HepG2 (cell line): ENCODE data around the gene CIITA. TPM values are rescaled to one million over a fixed set of nuclear protein-coding genes. Genes with fewer than 3 reads are reported as not detected.
A peak's percentile ranks its signal among the peaks of the same experiment; 100 is the strongest.

Experiments
- ARNT ChIP-seq: fragments of 450-650 bp; IDR thresholded peaks from 2 replicates; pipeline ENCODE4 v1.6.1; 2017
- ARNT2 ChIP-seq: sonication (generic); formaldehyde crosslinking; IDR thresholded peaks from 2 replicates; pipeline ENCODE4 v1.8.0; 2022; ENCODE audit warnings: mild to moderate bottlenecking, low read depth, missing genetic modification reagents, moderate library complexity
- DPF2 ChIP-seq: sonication (generic); formaldehyde crosslinking; IDR thresholded peaks from 2 replicates; pipeline ENCODE4 v1.4.0; 2020; ENCODE audit warnings: mild to moderate bottlenecking, low read depth, missing genetic modification reagents, borderline replicate concordance
- EED ChIP-seq: sonication (generic); formaldehyde crosslinking; IDR thresholded peaks from 2 replicates; pipeline ENCODE4 v1.5.0; 2020; ENCODE audit warnings: mild to moderate bottlenecking, missing genetic modification reagents
- GZF1 ChIP-seq: sonication (generic); formaldehyde crosslinking; IDR thresholded peaks from 2 replicates; pipeline ENCODE4 v1.5.1; 2020; ENCODE audit warnings: mild to moderate bottlenecking, missing genetic modification reagents
- HNF4G ChIP-seq, 2 experiments: sonication (generic) in 1 of 2; formaldehyde crosslinking in 1 of 2; IDR thresholded peaks; 2 replicates each; pipeline versions ENCODE4 v1.4.0 to v1.6.1; 2011 to 2020; ENCODE audit warnings: borderline replicate concordance in 2 of 2, low read depth in 2 of 2, mild to moderate bottlenecking in 2 of 2, low read length in 1 of 2, missing genetic modification reagents in 1 of 2, moderate library complexity in 1 of 2
- KDM5B ChIP-seq: sonication (generic); formaldehyde crosslinking; IDR thresholded peaks from 2 replicates; pipeline ENCODE4 v1.4.0; 2020; ENCODE audit warnings: missing genetic modification reagents, mild to moderate bottlenecking, borderline replicate concordance
- KDM6A ChIP-seq: IDR thresholded peaks from 2 replicates; pipeline ENCODE4 v1.6.1; 2016; ENCODE audit warnings: low read depth
- NCOA2 ChIP-seq: sonication (generic); formaldehyde crosslinking; IDR thresholded peaks from 2 replicates; pipeline ENCODE4 v1.8.0; 2022; ENCODE audit warnings: inconsistent platforms
- NFYC ChIP-seq: IDR thresholded peaks from 2 replicates; pipeline ENCODE4 v1.6.1; 2016; ENCODE audit warnings: missing genetic modification reagents, missing compliant biosample characterization
- NR1H2 ChIP-seq: sonication (generic); formaldehyde crosslinking; IDR thresholded peaks from 2 replicates; pipeline ENCODE4 v1.8.1; 2022; ENCODE audit warnings: low read depth, missing genetic modification reagents, borderline replicate concordance
- NR2F2 ChIP-seq: IDR thresholded peaks from 2 replicates; pipeline ENCODE4 v1.6.1; 2012; ENCODE audit warnings: low read depth, inconsistent platforms, borderline replicate concordance
- POLR2AphosphoS2 ChIP-seq: IDR thresholded peaks from 2 replicates; pipeline ENCODE4 v1.6.1; 2011; ENCODE audit warnings: low read depth, low read length, improper control_type of control experiment
- SALL1 ChIP-seq: sonication (generic); formaldehyde crosslinking; IDR thresholded peaks from 2 replicates; pipeline ENCODE4 v1.8.0; 2022; ENCODE audit warnings: mild to moderate bottlenecking, missing genetic modification reagents
- SOX13 ChIP-seq, 3 experiments: fragments of 450-650 bp in 1 of 3; sonication (generic) in 1 of 3; formaldehyde crosslinking in 1 of 3; IDR thresholded peaks in 2 of 3; conservative IDR thresholded peaks in 1 of 3; 2 replicates each; pipeline versions ENCODE4 v1.5.0 to v1.6.1; 2016 to 2020; ENCODE audit warnings: antibody characterized with exemption in 1 of 3, mild to moderate bottlenecking in 1 of 3, missing compliant biosample characterization in 1 of 3, missing genetic modification reagents in 1 of 3, moderate library complexity in 1 of 3
- STAG1 ChIP-seq: sonication (generic); formaldehyde crosslinking; IDR thresholded peaks from 2 replicates; pipeline ENCODE4 v1.4.0; 2020; ENCODE audit warnings: missing genetic modification reagents
- YEATS4 ChIP-seq: sonication (generic); formaldehyde crosslinking; IDR thresholded peaks from 2 replicates; pipeline ENCODE4 v1.4.0; 2020; ENCODE audit warnings: missing genetic modification reagents, borderline replicate concordance
- ZC3H4 ChIP-seq: sonication (generic); formaldehyde crosslinking; IDR thresholded peaks from 2 replicates; pipeline ENCODE4 v1.4.0; 2020; ENCODE audit warnings: missing genetic modification reagents, borderline replicate concordance
- ZNF230 ChIP-seq: sonication (generic); formaldehyde crosslinking; IDR thresholded peaks from 2 replicates; pipeline ENCODE4 v1.4.0; 2020; ENCODE audit warnings: mild to moderate bottlenecking, missing genetic modification reagents
- ZNF350 ChIP-seq: sonication (generic); formaldehyde crosslinking; IDR thresholded peaks from 2 replicates; pipeline ENCODE4 v1.4.0; 2020; ENCODE audit warnings: mild to moderate bottlenecking, low read depth, missing genetic modification reagents, borderline replicate concordance
- ZNF510 ChIP-seq: sonication (generic); formaldehyde crosslinking; IDR thresholded peaks from 2 replicates; pipeline ENCODE4 v1.4.0; 2020; ENCODE audit warnings: low read depth, mild to moderate bottlenecking, missing genetic modification reagents
- ZNF574 ChIP-seq: sonication (generic); formaldehyde crosslinking; IDR thresholded peaks from 2 replicates; pipeline ENCODE4 v1.4.0; 2020; ENCODE audit warnings: missing genetic modification reagents
- ZNF629 ChIP-seq: sonication (generic); formaldehyde crosslinking; conservative IDR thresholded peaks from 2 replicates; pipeline ENCODE4 v1.5.0; 2020; ENCODE audit warnings: missing genetic modification reagents
- ZNF7 ChIP-seq: IDR thresholded peaks from 2 replicates; pipeline ENCODE4 v1.6.1; 2016; ENCODE audit warnings: missing biosample characterization, missing genetic modification reagents
- polyA plus RNA-seq, 8 experiments: library from polyadenylated mRNA; depleted of rRNA in 3 of 8; stranded (reverse) in 7 of 8; unstranded in 1 of 8; fragments of >200 nt; fragmentation: Illumina TruSeq in 4 of 8; extraction: Trizol in 4 of 8; gene quantifications; 2 replicates each; pipeline versions ENCODE4 v1.2.1 to v1.2.3, GENCODE V29; 2011 to 2016; ENCODE audit warnings: low read depth in 4 of 8, missing spikeins in 1 of 8, mixed read lengths in 1 of 8; ENCODE audit not compliant: insufficient read depth in 1 of 8
- total RNA-seq, 5 experiments: library from RNA; depleted of rRNA; stranded (reverse); fragments of >200 nt; fragmentation: Illumina TruSeq; extraction: Trizol; gene quantifications; 2 replicates each; pipeline ENCODE4 v1.2.3, GENCODE V29; 2016; ENCODE audit warnings: low read depth in 1 of 5
- TF ChIP-seq, protein P1 (sequence below): IDR thresholded peaks from 2 replicates; pipeline ENCODE4 v1.6.1; 2016; ENCODE audit warnings: mild to moderate bottlenecking

Gene CIITA
- total and polyA plus RNA-seq, 2 of the 13 experiments (the other 11 are each of a cell fraction or from before 2014, with no cell fraction given) = 0.08 to 0.09 TPM

DNA sequence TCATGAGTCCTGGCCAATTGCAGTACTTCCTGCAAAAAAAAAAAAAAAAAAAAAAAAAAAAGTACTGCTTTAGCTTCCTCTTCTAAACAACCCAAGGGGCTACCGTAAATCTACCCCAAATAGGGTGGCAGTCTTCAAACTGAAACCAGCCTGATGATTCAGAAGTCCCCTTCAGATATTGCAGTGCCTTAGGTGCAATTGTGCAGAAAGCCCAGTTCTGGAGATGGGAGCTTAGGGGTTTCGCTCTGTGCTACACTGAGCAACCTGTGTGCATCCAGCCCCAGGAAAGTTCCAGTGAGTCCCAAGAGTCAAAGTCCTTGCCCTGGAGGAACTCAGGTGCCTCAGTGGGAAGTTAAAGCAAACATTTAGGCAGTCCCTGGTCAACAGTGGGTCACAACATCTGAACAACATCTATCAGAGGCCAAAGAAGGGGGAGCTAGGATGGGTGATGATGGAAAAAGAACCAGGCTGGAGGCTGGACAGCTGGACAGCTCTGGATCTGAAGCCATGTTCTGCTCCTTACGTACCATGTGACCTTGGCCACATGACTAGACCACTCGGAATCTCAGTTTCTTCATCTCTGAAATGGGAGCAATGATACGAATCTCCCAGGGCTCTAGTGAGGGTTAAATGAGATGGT, 6.7 kb upstream of the CIITA start (continued):
- peak; percentile 88 for TF ChIP-seq KDM6A (CRISPR knock-in tag)
- TF ChIP-seq ZNF7 = peak; percentile 85; the same call in 1 of the 2 replicates
- TF ChIP-seq POLR2AphosphoS2 = no peak
- no peak for TF ChIP-seq NR1H2
- peak; percentile 55; the same call in 1 of the 2 replicates for TF ChIP-seq SALL1 (CRISPR knock-in tag)
- peak; percentile 49 for TF ChIP-seq ZNF574 (CRISPR knock-in tag)
- no peak; the same call in 1 of the 2 replicates for TF ChIP-seq ZNF350 (CRISPR knock-in tag)
- TF ChIP-seq DPF2 (CRISPR knock-in tag) = no peak
- TF ChIP-seq ARNT2 = no peak
- no peak for TF ChIP-seq KDM5B
- TF ChIP-seq STAG1 (CRISPR knock-in tag) = no peak
- TF ChIP-seq GZF1 = no peak
- no peak for TF ChIP-seq ZNF230 (CRISPR knock-in tag)
- no peak for TF ChIP-seq EED (CRISPR knock-in tag)
- no peak for TF ChIP-seq ZNF510 (CRISPR knock-in tag)
- TF ChIP-seq NR2F2 = 0 out of 2 replicates have a peak, but pooled peaks have one; percentile 55
- 0 out of 2 replicates have a peak, but pooled peaks have one; percentile 37 for TF ChIP-seq YEATS4 (CRISPR knock-in tag)
- no peak for TF ChIP-seq ZC3H4 (CRISPR knock-in tag)
- TF ChIP-seq SOX13 (IDR thresholded peaks at IDR 0.05) = no peak
- peak in 1 of 2 experiments; percentile 11; a peak in 1 of 4 replicates for TF ChIP-seq SOX13 (CRISPR knock-in tag; conservative IDR thresholded peaks at IDR 0.05 in 1 of 2, IDR thresholded peaks at IDR 0.05 in 1 of 2)
- no peak for TF ChIP-seq ARNT
- TF ChIP-seq ZNF629 (CRISPR knock-in tag) = peak; percentile 98
- no peak for TF ChIP-seq NFYC (CRISPR knock-in tag)
- TF ChIP-seq, protein P1, sequence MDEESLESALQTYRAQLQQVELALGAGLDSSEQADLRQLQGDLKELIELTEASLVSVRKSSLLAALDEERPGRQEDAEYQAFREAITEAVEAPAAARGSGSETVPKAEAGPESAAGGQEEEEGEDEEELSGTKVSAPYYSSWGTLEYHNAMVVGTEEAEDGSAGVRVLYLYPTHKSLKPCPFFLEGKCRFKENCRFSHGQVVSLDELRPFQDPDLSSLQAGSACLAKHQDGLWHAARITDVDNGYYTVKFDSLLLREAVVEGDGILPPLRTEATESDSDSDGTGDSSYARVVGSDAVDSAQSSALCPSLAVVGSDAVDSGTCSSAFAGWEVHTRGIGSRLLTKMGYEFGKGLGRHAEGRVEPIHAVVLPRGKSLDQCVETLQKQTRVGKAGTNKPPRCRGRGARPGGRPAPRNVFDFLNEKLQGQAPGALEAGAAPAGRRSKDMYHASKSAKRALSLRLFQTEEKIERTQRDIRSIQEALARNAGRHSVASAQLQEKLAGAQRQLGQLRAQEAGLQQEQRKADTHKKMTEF (CRISPR knock-in tag) = peak; percentile 42; the same call in 1 of the 2 replicates
- TF ChIP-seq HNF4G (IDR thresholded peaks at IDR 0.05; ENCODE audit: borderline replicate concordance, low read depth, low read length) = peak; percentile 77
- TF ChIP-seq HNF4G (CRISPR knock-in tag; IDR thresholded peaks at IDR 0.05; ENCODE audit: borderline replicate concordance, low read depth) = peak; percentile 80; the same call in 1 of the 2 replicates
- TF ChIP-seq NCOA2 (CRISPR knock-in tag) = 0 out of 2 replicates have a peak, but pooled peaks have one; percentile 32
